Nephron (organoid): ENCODE measurements around the gene TPRG1L.

Experiments used
- H3K27ac Mint-ChIP-seq, 3 experiments: 2 replicates each; pipeline ENCODE4 v1.8.0; 2020; ENCODE audit warnings: mixed read lengths in 3 of 3, mild to moderate bottlenecking in 2 of 3, moderate library complexity in 1 of 3
- H3K27me3 Mint-ChIP-seq: 2 replicates; pipeline ENCODE4 v1.8.0; 2021; ENCODE audit warnings: low read depth, mild to moderate bottlenecking, moderate library complexity, mixed read lengths
- H3K36me3 Mint-ChIP-seq: 2 replicates; pipeline ENCODE4 v1.8.0; 2020; ENCODE audit warnings: low read depth, mixed read lengths
- H3K4me1 Mint-ChIP-seq: 2 replicates; pipeline ENCODE4 v1.8.0; 2020; ENCODE audit warnings: mixed read lengths
- H3K4me3 Mint-ChIP-seq, 3 experiments: 2 replicates each; pipeline ENCODE4 v1.8.0; 2020; ENCODE audit warnings: mild to moderate bottlenecking in 3 of 3, mixed read lengths in 3 of 3, moderate library complexity in 2 of 3
- H3K9me3 Mint-ChIP-seq: 2 replicates; pipeline ENCODE4 v1.8.0; 2020; ENCODE audit warnings: mixed read lengths
- CTCF ChIP-seq, 3 experiments: fragments of 200-600 bp; sonication (generic); IDR thresholded peaks; one replicate each; pipeline ENCODE4 v1.5.0; 2021; ENCODE audit warnings: antibody characterized with exemption in 3 of 3; ENCODE audit not compliant: unreplicated experiment in 3 of 3

The TPRG1L gene

GRCh38 chr1:3585940-3586568 lies 38.8 kb upstream of the TPRG1L start:
- no peak overlapping the region for H3K4me3 Mint-ChIP-seq
- no peak for TF ChIP-seq CTCF (IDR thresholded peaks at IDR 0.05; ENCODE audit: unreplicated experiment in 3 of 3)
- H3K36me3 Mint-ChIP-seq = no peaks in the 10 kb centered on the region
- H3K27ac Mint-ChIP-seq = no peak overlapping the region
- no peaks in the 10 kb centered on the region for H3K9me3 Mint-ChIP-seq
- H3K27me3 Mint-ChIP-seq = peaks cover 16% of the 10 kb centered on the region
- peaks cover 18% of the 10 kb centered on the region for H3K4me1 Mint-ChIP-seq

GRCh38 chr1:3586986-3587759 lies 37.6 kb upstream of the TPRG1L start:
- Mint-ChIP-seq H3K9me3 (no peaks in the 10 kb centered on the region), H3K4me3 (no peak overlapping the region), H3K27me3 (peaks cover 14% of the 10 kb centered on the region)

GRCh38 chr1:3588395-3588794 lies 36.4 kb upstream of the TPRG1L start:
- H3K36me3 Mint-ChIP-seq = no peaks in the 10 kb centered on the region
- H3K27ac Mint-ChIP-seq = no peak overlapping the region
- H3K4me3 Mint-ChIP-seq = no peak overlapping the region
- H3K4me1 Mint-ChIP-seq = peaks cover 12% of the 10 kb centered on the region
- no peak for TF ChIP-seq CTCF (IDR thresholded peaks at IDR 0.05; ENCODE audit: unreplicated experiment in 3 of 3)
- peaks cover 12% of the 10 kb centered on the region for H3K27me3 Mint-ChIP-seq
- no peaks in the 10 kb centered on the region for H3K9me3 Mint-ChIP-seq

More at GRCh38 chr1:3586986-3587759, 37.6 kb upstream of the TPRG1L start:
- H3K4me1 Mint-ChIP-seq = peaks cover 18% of the 10 kb centered on the region
- H3K36me3 Mint-ChIP-seq = no peaks in the 10 kb centered on the region
- peak overlapping the region in 2 of 3 experiments; percentile 4 to 26 for H3K27ac Mint-ChIP-seq
- no peak for TF ChIP-seq CTCF (IDR thresholded peaks at IDR 0.05; ENCODE audit: unreplicated experiment in 3 of 3)

- no peak for TF ChIP-seq CTCF (IDR thresholded peaks at IDR 0.05; ENCODE audit: unreplicated experiment in 3 of 3)
- Mint-ChIP-seq H3K27ac (peak overlapping the region in 1 of 3 experiments; percentile 63), H3K4me1 (peaks cover 12% of the 10 kb centered on the region), H3K9me3 (no peaks in the 10 kb centered on the region), H3K27me3 (peaks cover 12% of the 10 kb centered on the region), H3K36me3 (no peaks in the 10 kb centered on the region), H3K4me3 (no peak overlapping the region)
Observed at GRCh38 chr1:3590139-3590763, 34.6 kb upstream of the TPRG1L start.

- H3K9me3 Mint-ChIP-seq = no peaks in the 10 kb centered on the region
- H3K27me3 Mint-ChIP-seq = peaks cover 12% of the 10 kb centered on the region
- no peak for TF ChIP-seq CTCF (IDR thresholded peaks at IDR 0.05; ENCODE audit: unreplicated experiment in 3 of 3)
- no peak overlapping the region for H3K4me3 Mint-ChIP-seq
- no peaks in the 10 kb centered on the region for H3K36me3 Mint-ChIP-seq
- H3K4me1 Mint-ChIP-seq = peaks cover 12% of the 10 kb centered on the region
- no peak overlapping the region for H3K27ac Mint-ChIP-seq
Observed at GRCh38 chr1:3590951-3591865, 33.6 kb upstream of the TPRG1L start.
